Esophagus muscularis mucosa (tissue), 4 donors: ENCODE data around the gene TYSND1. TPM values are rescaled to one million over a fixed set of nuclear protein-coding genes. Genes with fewer than 3 reads are reported as not detected.

Experiments
- DNase-seq: peaks from one replicate; pipeline ENCODE4 v3.0.0-alpha.2; 2017; ENCODE audit errors: extremely low spot score
- H3K27ac ChIP-seq, 4 donors: fragments of 200-600 bp; sonication (generic); replicated peaks in 1 of 4; 1 replicate in 3 of 4; 2 replicates in 1 of 4; pipeline ENCODE4 v1.5.1; 2016 to 2019; ENCODE audit warnings: mild to moderate bottlenecking in 1 of 4
- H3K27me3 ChIP-seq, 4 donors: fragments of 200-600 bp; sonication (generic); one replicate each; pipeline versions ENCODE4 v1.5.1 to v1.6.0; 2016 to 2019
- H3K36me3 ChIP-seq, 4 donors: fragments of 200-600 bp; sonication (generic); one replicate each; pipeline ENCODE4 v1.5.1; 2016 to 2019
- H3K4me1 ChIP-seq, 4 donors: fragments of 200-600 bp; sonication (generic); one replicate each; pipeline ENCODE4 v1.5.1; 2016 to 2019
- H3K4me3 ChIP-seq, 4 donors: fragments of 200-600 bp; sonication (generic); 1 replicate in 2 of 4; 2 replicates in 2 of 4; pipeline ENCODE4 v1.5.1; 2016 to 2019; ENCODE audit warnings: mild to moderate bottlenecking in 4 of 4, moderate library complexity in 1 of 4
- H3K9me3 ChIP-seq, 4 donors: fragments of 200-600 bp; sonication (generic); 1 replicate in 3 of 4; 2 replicates in 1 of 4; pipeline ENCODE4 v1.5.1; 2016 to 2019
- EP300 ChIP-seq: sonication (generic); formaldehyde crosslinking; IDR thresholded peaks from one replicate; pipeline ENCODE4 v1.6.1; 2017; ENCODE audit warnings: antibody characterized with exemption
- POLR2A ChIP-seq: fragments of 450-650 bp; IDR thresholded peaks from one replicate; pipeline ENCODE4 v1.6.1; 2017; ENCODE audit warnings: antibody characterized with exemption, moderate library complexity, mild to moderate bottlenecking, low read depth
- POLR2AphosphoS5 ChIP-seq, 2 donors: sonication (generic); formaldehyde crosslinking; IDR thresholded peaks; one replicate each; pipeline ENCODE4 v1.6.1; 2017; ENCODE audit warnings: antibody characterized with exemption in 2 of 2
- WGBS: methylation state at CpG from one replicate; pipeline ENCODE4 v1.1.5; 2018; 5-methylcytosine and 5-hydroxymethylcytosine counted together
- intact Hi-C: fragments of 100-400 bp; cut with DNase I; formaldehyde crosslinking; loops from one replicate; pipeline ENCODE4 v1.15.1; 2023
- total RNA-seq, 4 donors: library from RNA; depleted of rRNA; stranded (reverse); fragments of >200 nt; gene quantifications; one replicate each; pipeline versions ENCODE4 v1.1.0 to v1.2.1, GENCODE V29; 2016
- TF ChIP-seq, protein P1 (sequence below), 3 experiments: fragments of 200-600 bp in 2 of 3; fragments of 450-650 bp in 1 of 3; sonication (generic) in 2 of 3; IDR thresholded peaks; one replicate each; pipeline ENCODE4 v1.5.1; 2017 to 2019; ENCODE audit warnings: antibody characterized with exemption in 3 of 3, mild to moderate bottlenecking in 2 of 3, moderate library complexity in 1 of 3

Gene TYSND1
- total RNA-seq, 4 donors from 2014 or later: 6.0 to 12.2 (median 9.3) TPM

DNA sequence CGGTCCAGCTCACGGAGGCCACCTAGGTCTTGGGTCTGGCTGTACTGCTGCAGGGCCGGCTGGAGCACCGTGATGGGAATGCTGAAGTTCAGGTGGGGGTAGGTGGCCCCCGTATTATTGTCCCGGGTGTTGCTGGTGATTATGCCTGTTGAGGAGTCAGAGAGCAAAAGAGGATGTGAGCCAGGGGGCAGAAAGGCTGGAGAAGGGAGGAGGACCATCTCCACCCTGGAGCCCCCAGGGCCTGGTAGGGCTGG, 6.6 kb downstream of the TYSND1 start:
- 92% methylated on average over 6 of the region's 6 CpGs for WGBS
- no peak for DNase-seq
- Histone ChIP-seq H3K9me3 (no peaks in the 10 kb centered on the region), H3K4me1 (peaks cover 7 to 15% (median 10%) of the 10 kb centered on the region in 4 donors), H3K27ac (no peak overlapping the region), H3K36me3 (peaks cover 9 to 20% (median 17%) of the 10 kb centered on the region in 4 donors), H3K4me3 (no peak overlapping the region), H3K27me3 (no peaks in the 10 kb centered on the region)
- intact Hi-C loops: no loop called here
- TF ChIP-seq POLR2A (no peak), POLR2AphosphoS5 (IDR thresholded peaks at IDR 0.05) (no peak), EP300 (no peak)
- TF ChIP-seq, protein P1, sequence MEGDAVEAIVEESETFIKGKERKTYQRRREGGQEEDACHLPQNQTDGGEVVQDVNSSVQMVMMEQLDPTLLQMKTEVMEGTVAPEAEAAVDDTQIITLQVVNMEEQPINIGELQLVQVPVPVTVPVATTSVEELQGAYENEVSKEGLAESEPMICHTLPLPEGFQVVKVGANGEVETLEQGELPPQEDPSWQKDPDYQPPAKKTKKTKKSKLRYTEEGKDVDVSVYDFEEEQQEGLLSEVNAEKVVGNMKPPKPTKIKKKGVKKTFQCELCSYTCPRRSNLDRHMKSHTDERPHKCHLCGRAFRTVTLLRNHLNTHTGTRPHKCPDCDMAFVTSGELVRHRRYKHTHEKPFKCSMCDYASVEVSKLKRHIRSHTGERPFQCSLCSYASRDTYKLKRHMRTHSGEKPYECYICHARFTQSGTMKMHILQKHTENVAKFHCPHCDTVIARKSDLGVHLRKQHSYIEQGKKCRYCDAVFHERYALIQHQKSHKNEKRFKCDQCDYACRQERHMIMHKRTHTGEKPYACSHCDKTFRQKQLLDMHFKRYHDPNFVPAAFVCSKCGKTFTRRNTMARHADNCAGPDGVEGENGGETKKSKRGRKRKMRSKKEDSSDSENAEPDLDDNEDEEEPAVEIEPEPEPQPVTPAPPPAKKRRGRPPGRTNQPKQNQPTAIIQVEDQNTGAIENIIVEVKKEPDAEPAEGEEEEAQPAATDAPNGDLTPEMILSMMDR (IDR thresholded peaks at IDR 0.05): no peak

DNA sequence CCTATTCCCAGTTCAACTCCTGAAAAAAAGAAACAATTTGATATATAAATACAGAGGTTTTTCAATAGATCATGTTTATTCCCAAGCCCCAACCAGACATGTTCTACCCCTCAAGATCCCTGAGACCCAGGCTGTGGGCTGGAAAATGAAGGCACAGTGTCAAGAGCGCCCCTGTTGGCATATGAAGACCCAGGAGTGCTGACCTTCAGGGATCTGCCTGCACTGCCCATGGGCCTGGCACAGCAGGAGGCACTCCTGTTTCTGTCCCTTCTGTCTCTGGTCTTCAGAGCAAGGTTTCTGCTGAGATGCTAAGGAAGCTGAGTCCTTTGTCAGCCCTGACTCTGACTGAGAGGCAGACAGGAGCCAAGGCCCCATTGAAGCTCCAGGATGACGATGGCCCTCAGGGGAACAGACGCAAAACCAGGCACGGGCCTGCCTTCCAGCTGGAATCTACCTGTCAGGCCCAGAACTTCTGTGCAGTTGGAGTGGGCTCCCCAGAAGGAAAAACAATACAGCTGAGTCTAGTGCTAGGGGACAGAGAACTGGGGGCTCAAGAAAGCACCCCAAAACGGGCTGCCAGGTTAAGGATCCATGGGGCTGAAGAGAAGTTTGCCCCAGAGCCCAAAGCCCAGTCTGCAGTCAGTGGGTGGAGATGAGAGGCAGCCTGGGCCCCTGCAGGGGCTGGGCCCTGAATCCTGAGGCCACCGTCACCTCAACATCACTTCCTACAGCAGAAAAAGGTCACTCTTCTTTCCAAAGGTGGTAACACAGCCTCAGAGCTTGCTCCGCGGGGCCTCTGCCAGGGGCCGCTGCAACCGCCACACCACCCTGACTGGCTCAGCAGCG, 7.1 kb downstream of the TYSND1 start:
- DNase-seq: no peak
- intact Hi-C loops: no loop called here
- WGBS: 97% methylated on average over 8 of the region's 11 CpGs

DNA sequence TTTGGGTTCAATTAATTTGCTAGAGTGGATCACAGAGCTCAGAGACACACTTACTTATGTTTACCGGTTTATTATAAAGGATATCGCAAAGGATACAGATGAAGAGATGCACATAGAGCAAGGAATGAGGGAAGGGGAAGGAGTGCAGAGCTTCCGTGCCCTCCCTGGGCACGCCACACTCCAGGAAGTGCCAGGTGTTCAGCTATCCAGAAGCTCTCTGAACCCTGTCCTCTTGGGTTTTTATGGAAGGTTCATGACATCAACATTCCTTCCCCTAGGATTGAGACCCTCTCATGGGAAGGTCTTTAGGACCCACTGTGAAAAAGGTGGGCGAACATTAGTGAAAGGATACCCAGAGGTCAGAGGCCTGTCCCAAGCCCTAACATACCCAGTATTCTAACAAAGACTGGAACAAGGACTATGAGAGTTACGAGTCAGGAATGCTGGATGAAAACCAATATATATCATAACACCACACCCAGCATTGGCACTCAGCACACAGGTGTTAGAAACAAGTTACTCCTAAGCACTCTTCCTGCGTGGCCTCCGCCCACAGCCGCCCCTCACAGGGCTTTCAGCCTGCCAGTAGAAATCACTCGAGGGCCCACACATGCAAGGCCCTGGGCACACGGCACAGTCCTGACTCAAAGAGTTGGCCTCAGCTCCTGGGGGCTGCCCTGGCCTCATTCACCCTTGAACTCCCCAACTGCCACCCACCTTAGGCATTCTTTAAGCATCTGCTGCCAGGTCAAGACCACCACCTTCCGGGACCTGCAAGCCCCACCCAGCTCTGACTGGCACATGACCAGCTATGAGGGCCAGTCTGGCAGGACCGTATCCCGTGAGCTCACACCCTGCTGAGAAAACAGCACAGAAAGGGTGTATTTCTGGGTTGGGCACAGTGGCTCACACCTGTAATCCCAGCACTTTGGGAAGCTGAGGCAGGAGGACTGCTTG, 8.3 kb downstream of the TYSND1 start:
- DNase-seq: no peak
- WGBS: 95% methylated on average over 12 of the region's 14 CpGs
- intact Hi-C loops: no loop called here
- peaks cover 2 to 4% (median 3%) of the 10 kb centered on the region in 4 donors for H3K4me1 ChIP-seq
- no peaks in the 10 kb centered on the region for H3K9me3 ChIP-seq
- no peak for TF ChIP-seq EP300
- TF ChIP-seq, protein P1 (IDR thresholded peaks at IDR 0.05): no peak
- TF ChIP-seq POLR2AphosphoS5 (IDR thresholded peaks at IDR 0.05): no peak
- no peak for TF ChIP-seq POLR2A
- no peak overlapping the region for H3K27ac ChIP-seq
- H3K4me3 ChIP-seq: no peak overlapping the region
- H3K36me3 ChIP-seq: peaks cover 9 to 20% (median 17%) of the 10 kb centered on the region in 4 donors
- H3K27me3 ChIP-seq: no peaks in the 10 kb centered on the region

More for the DNA sequence above, 7.1 kb downstream of the TYSND1 start:
- no peaks in the 10 kb centered on the region for H3K9me3 ChIP-seq
- no peaks in the 10 kb centered on the region for H3K27me3 ChIP-seq
- peaks cover 9 to 20% (median 17%) of the 10 kb centered on the region in 4 donors for H3K36me3 ChIP-seq
- H3K4me3 ChIP-seq: no peak overlapping the region
- H3K27ac ChIP-seq: no peak overlapping the region
- peaks cover 1 to 9% (median 5%) of the 10 kb centered on the region in 4 donors for H3K4me1 ChIP-seq
- TF ChIP-seq, protein P1 (IDR thresholded peaks at IDR 0.05): no peak
- TF ChIP-seq POLR2A (no peak), POLR2AphosphoS5 (IDR thresholded peaks at IDR 0.05) (no peak), EP300 (no peak)

DNA sequence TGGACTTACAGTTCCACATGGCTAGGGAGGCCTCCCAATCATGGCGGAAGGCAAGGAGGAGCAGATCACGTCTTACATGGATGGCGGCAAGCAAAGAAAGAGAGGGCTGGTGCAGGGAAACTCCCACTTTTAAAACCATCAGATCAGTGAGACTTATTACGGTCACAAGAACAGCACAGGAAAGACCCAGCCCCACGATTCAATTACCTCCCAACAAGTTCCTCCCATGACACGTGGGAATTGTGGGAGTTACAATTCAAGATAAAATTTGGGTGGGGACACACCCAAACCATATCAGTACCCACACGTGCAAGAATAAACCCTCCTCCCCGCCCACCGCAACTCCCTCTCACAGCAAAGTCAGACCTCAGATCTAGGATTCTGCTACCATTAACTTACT, 9.4 kb downstream of the TYSND1 start:
- no peaks in the 10 kb centered on the region for H3K9me3 ChIP-seq
- intact Hi-C loops: no loop called here
- peaks cover 9 to 20% (median 17%) of the 10 kb centered on the region in 4 donors for H3K36me3 ChIP-seq
- no peak overlapping the region for H3K4me3 ChIP-seq
- H3K4me1 ChIP-seq: peaks cover 3 to 15% (median 9%) of the 10 kb centered on the region in 4 donors
- no peak overlapping the region for H3K27ac ChIP-seq
- no peak for DNase-seq
- 87% methylated on average over 9 of the region's 9 CpGs for WGBS
- H3K27me3 ChIP-seq: no peaks in the 10 kb centered on the region
- TF ChIP-seq, protein P1 (IDR thresholded peaks at IDR 0.05): no peak
- TF ChIP-seq EP300 (no peak), POLR2A (no peak), POLR2AphosphoS5 (IDR thresholded peaks at IDR 0.05) (no peak)
